Right lobe of liver (tissue), 4 donors: ENCODE results near the gene WASF3.

Source experiments
- POLR2A ChIP-seq: fragments of 450-650 bp; IDR thresholded peaks from one replicate; pipeline ENCODE4 v1.6.1; 2017; ENCODE audit warnings: antibody characterized with exemption, mild to moderate bottlenecking
- TF ChIP-seq, protein P1 (sequence below), 4 donors: fragments of 200-600 bp in 3 of 4; fragments of 450-650 bp in 1 of 4; IDR thresholded peaks; one replicate each; pipeline versions ENCODE4 v1.5.1 to v1.8.0; 2016 to 2022; ENCODE audit warnings: antibody characterized with exemption in 4 of 4, mild to moderate bottlenecking in 2 of 4
- donor health status: DM: no; HTN: no; CAD: no.
- donor health status: DM: no; HTN: no; CAD: no.
- donor health status: DM: no; HTN: yes; CAD: no.

DNA sequence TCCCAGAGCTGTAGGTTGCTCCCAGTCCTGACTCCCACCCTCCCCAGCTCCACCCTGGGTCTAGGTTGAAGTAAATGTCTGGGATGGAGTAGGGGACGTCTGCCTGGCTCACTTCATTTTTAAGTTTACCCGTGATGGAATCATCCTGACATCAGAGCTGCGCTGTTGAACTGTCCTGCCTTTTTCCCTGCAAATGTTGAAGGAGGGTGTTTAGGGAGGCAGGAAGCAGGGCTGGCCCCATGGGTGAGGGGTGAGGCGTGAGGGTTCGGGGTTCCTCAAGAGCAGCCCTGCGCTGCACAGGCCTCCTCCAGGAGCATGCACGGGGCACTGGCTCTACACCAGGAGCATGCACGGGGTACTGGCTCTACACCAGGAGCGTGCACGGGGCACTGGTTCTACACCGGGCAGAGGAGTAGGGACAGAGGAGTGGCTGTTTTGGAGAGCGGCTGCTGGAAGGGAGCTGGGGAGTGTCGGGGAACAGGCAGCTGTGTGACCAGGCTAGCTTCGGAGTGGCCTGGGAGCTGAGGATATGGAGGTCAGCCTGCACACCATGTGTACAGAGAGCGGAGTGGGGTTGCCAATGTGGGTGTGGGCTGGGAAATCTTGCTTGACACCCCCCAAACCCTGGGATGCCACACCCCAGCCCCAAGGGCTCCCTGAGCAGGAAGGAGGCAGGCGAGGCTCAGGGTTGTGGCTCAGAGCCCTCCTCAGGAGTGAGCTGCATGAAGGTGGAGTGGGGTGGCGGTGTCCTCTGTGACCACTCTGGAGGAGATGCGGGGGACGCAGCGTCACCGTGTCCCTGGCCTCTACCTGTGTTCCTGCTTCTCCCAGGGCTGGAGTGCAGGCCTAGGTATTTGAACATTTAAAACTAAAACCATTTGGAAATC, 139.8 kb downstream of the WASF3 start:
- TF ChIP-seq, protein P1, sequence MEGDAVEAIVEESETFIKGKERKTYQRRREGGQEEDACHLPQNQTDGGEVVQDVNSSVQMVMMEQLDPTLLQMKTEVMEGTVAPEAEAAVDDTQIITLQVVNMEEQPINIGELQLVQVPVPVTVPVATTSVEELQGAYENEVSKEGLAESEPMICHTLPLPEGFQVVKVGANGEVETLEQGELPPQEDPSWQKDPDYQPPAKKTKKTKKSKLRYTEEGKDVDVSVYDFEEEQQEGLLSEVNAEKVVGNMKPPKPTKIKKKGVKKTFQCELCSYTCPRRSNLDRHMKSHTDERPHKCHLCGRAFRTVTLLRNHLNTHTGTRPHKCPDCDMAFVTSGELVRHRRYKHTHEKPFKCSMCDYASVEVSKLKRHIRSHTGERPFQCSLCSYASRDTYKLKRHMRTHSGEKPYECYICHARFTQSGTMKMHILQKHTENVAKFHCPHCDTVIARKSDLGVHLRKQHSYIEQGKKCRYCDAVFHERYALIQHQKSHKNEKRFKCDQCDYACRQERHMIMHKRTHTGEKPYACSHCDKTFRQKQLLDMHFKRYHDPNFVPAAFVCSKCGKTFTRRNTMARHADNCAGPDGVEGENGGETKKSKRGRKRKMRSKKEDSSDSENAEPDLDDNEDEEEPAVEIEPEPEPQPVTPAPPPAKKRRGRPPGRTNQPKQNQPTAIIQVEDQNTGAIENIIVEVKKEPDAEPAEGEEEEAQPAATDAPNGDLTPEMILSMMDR (IDR thresholded peaks at IDR 0.05), result no peak
- no peak for TF ChIP-seq POLR2A
